ENCODE data around the gene ATAD3B.

DNA sequence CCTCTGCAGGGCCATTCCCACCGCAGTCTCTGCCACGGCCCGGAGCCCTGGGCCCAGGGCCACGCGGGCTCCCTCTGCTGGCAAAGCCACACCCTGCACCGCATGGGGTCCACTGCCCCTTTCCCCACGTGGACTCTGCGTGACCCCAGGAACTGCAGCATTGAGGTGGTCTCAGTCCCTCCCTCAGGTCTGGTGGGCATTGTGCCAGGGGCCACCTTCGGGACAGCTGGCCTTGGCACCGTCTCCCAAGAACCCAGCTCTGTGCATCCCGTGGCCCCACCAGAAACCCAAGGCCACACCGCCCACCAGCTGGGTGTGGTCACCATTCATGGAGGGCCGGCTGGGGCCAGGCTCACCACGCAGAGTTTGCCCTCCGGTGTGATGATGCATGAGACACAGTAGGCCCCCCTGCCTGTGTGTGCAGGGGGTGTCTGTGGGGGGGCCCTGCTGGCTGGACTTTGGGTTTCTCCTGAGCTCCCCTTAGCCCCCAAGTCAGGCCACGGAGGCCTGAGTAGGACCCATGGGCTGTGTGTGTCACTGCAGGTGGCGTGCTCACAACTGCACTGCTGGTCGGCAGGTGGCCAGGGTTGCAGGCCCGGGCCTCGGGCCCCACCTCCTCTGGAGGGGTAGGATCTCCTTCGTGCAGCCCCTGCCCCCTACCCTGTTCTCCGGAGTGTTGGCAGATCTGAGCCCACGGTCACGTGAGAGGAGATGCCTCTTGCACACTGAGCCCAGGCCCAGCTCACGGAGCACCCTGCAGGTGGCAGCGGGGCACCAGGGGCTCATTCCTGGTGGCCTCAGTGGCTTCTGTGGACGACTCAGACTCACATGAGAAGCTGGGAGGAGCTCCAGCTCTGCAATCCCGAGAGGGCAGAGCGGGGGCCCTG lies 30.3 kb upstream of the ATAD3B start:
- TF ChIP-seq, protein P1, sequence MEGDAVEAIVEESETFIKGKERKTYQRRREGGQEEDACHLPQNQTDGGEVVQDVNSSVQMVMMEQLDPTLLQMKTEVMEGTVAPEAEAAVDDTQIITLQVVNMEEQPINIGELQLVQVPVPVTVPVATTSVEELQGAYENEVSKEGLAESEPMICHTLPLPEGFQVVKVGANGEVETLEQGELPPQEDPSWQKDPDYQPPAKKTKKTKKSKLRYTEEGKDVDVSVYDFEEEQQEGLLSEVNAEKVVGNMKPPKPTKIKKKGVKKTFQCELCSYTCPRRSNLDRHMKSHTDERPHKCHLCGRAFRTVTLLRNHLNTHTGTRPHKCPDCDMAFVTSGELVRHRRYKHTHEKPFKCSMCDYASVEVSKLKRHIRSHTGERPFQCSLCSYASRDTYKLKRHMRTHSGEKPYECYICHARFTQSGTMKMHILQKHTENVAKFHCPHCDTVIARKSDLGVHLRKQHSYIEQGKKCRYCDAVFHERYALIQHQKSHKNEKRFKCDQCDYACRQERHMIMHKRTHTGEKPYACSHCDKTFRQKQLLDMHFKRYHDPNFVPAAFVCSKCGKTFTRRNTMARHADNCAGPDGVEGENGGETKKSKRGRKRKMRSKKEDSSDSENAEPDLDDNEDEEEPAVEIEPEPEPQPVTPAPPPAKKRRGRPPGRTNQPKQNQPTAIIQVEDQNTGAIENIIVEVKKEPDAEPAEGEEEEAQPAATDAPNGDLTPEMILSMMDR (optimal IDR thresholded peaks at IDR 0.05 in 1 of 3, IDR thresholded peaks at IDR 0.05 in 1 of 3, conservative IDR thresholded peaks at IDR 0.05 in 1 of 3; ENCODE audit: extremely low read depth in 1 of 3, insufficient read depth in 2 of 3, low read length in 3 of 3): peak; percentile 88 to 98 (median 93)
- no peak for TF ChIP-seq EZH2 (IDR thresholded peaks at IDR 0.05; ENCODE audit: low read length)
